ENCODE data around the gene SPRY2. TPM values are rescaled to one million over a fixed set of nuclear protein-coding genes. Genes with fewer than 3 reads are reported as not detected.

The SPRY2 gene
- total RNA-seq, 2 experiments from 2014 or later = 0.26 to 0.44 TPM

DNA sequence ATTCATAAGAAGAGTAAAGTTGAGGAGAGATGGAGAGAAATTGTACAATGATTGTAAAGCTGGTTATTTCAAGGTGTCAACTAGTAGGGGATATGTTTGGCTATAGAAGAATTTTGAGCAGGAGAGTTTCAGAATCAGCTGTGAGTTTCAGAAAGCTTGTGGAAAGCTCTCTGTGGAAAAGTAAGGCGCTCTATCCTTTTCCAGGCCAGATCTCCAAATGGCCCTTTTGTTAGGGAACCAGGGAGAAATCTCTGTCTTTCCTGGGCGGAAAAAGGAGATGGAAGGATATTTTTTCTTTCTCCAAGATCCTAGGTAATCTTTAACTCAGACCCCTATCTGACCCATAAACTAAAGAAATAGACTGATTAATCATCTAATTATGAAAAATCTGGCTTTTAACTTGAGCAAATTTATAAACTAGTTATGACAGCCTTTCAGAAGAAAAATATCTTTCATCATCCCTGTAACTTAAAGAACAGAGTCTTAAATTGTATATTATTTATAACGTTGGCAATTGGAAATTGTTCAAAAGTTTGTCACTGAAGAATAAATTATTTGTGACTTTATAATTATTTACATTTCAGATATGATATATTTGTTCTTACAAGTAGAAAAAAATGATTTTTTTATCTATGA, 34.5 kb downstream of the SPRY2 start:
- Mint-ChIP-seq H3K9me3 (no peaks in the 10 kb centered on the region), H3K4me1 (ENCODE audit: low read depth) (no peaks in the 10 kb centered on the region), H3K36me3 (ENCODE audit: low read depth) (no peaks in the 10 kb centered on the region), H3K27ac (no peak overlapping the region), H3K4me3 (no peak overlapping the region), H3K27me3 (ENCODE audit: low read depth) (peaks cover 4% of the 10 kb centered on the region)
- intact Hi-C loops (cut with micrococcal nuclease) = no loop called here
- DNase-seq = no peak
- CTCF ChIA-PET = no interaction called here

DNA sequence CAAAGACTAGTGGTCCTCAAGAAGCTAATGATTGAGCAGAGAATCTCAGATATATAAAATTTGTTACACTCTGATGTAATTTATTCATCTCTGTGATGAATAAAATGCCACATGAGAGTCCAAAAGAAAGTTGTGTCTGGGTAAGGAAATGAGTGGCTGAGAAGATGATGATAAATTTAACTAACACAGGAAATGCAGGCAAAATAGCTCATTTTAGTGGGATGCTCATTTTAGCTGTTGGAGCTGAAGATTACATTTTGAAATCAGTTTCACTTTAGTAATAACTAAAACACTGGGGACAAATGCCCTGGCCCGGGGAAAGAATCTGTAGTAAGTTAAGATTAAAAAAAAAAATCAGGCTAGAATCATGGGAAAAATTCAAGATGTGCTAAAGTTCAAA, 35.2 kb downstream of the SPRY2 start:
- no peak for DNase-seq
- H3K9me3 Mint-ChIP-seq = no peaks in the 10 kb centered on the region
- no peaks in the 10 kb centered on the region for H3K4me1 Mint-ChIP-seq (ENCODE audit: low read depth)
- no peak overlapping the region for H3K27ac Mint-ChIP-seq
- H3K27me3 Mint-ChIP-seq (ENCODE audit: low read depth) = peaks cover 4% of the 10 kb centered on the region
- intact Hi-C loops (cut with micrococcal nuclease) = no loop called here
- no peak overlapping the region for H3K4me3 Mint-ChIP-seq
- CTCF ChIA-PET = interaction anchor here (0.6 kb wide), 1 partner anchor 251 kb away, joined by 3 read pairs; no protein-coding TSS in a partner anchor
- no peaks in the 10 kb centered on the region for H3K36me3 Mint-ChIP-seq (ENCODE audit: low read depth)

DNA sequence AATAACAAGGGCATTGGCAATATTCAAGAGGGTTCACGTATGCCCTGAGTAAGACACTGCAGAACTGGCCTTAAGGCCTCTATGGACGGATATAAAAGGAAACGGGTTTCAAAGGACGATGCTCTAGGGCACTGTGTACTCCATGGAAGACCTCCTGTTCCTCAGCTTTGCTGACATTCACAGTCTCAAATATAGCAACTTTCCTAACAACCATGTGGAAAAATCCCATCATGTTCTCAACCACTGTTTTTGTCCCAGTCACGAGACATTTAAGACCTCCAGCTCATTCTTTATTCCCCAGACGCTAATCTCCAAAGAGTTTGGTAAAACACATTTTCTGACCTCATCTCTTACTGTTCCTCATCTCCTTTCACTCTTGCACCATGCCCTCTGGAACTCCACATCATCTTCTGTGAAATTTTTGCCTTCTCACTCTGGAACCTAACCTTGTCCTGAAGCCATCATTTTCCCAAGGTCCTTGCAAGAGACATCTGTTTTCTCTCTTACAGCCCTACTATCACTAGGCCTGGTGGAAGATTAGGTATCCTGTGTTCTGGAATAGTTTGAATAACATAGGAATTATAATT, 37.6 kb downstream of the SPRY2 start:
- Mint-ChIP-seq H3K27ac (no peak overlapping the region), H3K4me3 (no peak overlapping the region), H3K27me3 (ENCODE audit: low read depth) (peaks cover 4% of the 10 kb centered on the region), H3K9me3 (no peaks in the 10 kb centered on the region), H3K4me1 (ENCODE audit: low read depth) (no peaks in the 10 kb centered on the region), H3K36me3 (ENCODE audit: low read depth) (no peaks in the 10 kb centered on the region)
- CTCF ChIA-PET = interaction anchor here (0.6 kb wide), 1 partner anchor 469 kb away, joined by 3 read pairs; no protein-coding TSS in a partner anchor
- intact Hi-C loops (cut with micrococcal nuclease) = no loop called here
- DNase-seq = no peak

DNA sequence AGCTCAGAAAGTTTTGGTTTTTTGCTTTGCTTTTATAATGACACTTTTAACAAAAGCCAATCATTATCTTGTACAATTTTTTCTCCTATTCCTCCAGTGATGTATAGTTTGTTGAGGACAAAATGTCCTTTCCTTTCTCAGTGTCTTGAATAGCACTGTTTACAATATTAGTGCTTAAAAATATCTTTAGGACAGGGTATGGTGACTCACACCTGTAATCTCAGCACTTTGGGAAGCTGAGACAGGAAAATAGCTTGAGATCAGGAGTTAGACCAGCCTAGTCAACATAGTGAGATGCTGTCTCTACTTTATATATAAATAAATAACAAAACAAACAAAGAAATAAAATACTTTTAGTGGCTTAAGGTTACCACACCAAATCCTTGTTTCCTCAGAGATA, 41.9 kb downstream of the SPRY2 start:
- DNase-seq = no peak
- Mint-ChIP-seq H3K9me3 (no peaks in the 10 kb centered on the region), H3K27me3 (ENCODE audit: low read depth) (peaks cover 4% of the 10 kb centered on the region), H3K27ac (no peak overlapping the region), H3K4me3 (no peak overlapping the region), H3K36me3 (ENCODE audit: low read depth) (no peaks in the 10 kb centered on the region), H3K4me1 (ENCODE audit: low read depth) (no peaks in the 10 kb centered on the region)
- CTCF ChIA-PET = no interaction called here
- intact Hi-C loops (cut with micrococcal nuclease) = no loop called here

DNA sequence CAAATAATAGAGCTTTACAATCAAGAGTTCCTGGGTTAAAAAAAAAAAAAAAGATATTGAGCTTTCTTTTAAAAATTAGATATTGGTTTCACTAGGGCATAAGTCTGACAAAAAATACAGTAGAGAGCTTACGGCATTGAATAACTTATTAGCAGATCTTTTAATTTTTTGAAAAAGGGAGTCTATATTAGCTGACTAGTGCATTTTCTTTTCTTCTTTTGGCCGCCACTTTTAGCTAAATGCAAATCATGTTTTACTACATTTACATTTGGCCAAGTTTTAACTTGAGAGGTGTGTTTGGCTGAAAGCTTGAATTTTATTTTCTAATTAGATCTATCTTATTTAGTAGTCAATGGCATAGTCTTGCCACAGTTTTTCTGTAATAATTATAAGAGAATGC, 43.4 kb downstream of the SPRY2 start:
- Mint-ChIP-seq H3K27ac (no peak overlapping the region), H3K4me3 (no peak overlapping the region), H3K27me3 (ENCODE audit: low read depth) (no peaks in the 10 kb centered on the region), H3K4me1 (ENCODE audit: low read depth) (no peaks in the 10 kb centered on the region), H3K9me3 (no peaks in the 10 kb centered on the region), H3K36me3 (ENCODE audit: low read depth) (no peaks in the 10 kb centered on the region)
- CTCF ChIA-PET = interaction anchor here (0.7 kb wide), 1 partner anchor 30 kb away, joined by 4 read pairs; no protein-coding TSS in a partner anchor
- no peak for DNase-seq
- intact Hi-C loops (cut with micrococcal nuclease) = no loop called here

DNA sequence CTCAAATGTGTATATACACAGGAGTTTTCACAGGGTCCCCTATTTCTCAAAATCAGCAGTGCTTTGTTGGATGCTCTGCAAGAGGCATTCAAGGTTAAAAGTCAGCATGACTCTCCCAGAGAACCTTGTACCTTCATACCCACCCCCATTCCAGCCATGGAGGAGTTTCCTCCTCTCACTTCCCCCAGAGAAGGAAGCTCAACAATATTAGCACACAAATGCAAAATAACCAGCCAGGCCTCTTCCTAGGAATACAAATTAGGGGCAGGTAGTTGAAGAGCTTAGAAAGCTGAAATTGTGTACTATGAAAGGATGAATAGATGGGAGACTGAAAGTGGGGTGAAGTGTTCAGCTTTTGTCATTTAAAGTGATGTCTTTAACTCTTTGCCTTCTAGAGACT, 43.8 kb downstream of the SPRY2 start:
- no peak overlapping the region for H3K4me3 Mint-ChIP-seq
- no peaks in the 10 kb centered on the region for H3K27me3 Mint-ChIP-seq (ENCODE audit: low read depth)
- intact Hi-C loops (cut with micrococcal nuclease) = no loop called here
- no peaks in the 10 kb centered on the region for H3K4me1 Mint-ChIP-seq (ENCODE audit: low read depth)
- H3K36me3 Mint-ChIP-seq (ENCODE audit: low read depth) = no peaks in the 10 kb centered on the region
- CTCF ChIA-PET = interaction anchor here (0.7 kb wide), 1 partner anchor 31 kb away, joined by 4 read pairs; no protein-coding TSS in a partner anchor
- no peak overlapping the region for H3K27ac Mint-ChIP-seq
- H3K9me3 Mint-ChIP-seq = no peaks in the 10 kb centered on the region
- no peak for DNase-seq

DNA sequence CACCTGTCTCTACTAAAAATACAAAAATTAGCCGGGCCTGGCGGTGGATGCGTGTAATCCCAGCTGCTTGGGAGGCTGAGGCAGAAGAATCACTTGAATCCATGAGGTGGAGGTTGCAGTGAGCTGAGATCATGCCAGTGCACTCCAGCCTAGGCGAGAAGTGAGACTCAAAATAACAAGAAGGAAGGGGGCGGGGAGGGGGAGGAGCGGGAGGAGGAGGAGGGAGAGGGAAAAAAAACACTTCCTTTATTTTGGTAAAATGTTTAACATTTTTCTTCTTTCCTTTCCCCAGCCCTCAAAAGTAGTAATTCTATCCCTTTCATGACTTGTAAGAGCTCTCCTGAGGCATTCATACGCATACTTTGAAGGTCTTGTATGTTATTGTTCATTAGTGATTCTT, 44.3 kb downstream of the SPRY2 start:
- DNase-seq = no peak
- no peak overlapping the region for H3K4me3 Mint-ChIP-seq
- no peaks in the 10 kb centered on the region for H3K36me3 Mint-ChIP-seq (ENCODE audit: low read depth)
- CTCF ChIA-PET = no interaction called here
- H3K27ac Mint-ChIP-seq = no peak overlapping the region
- no peaks in the 10 kb centered on the region for H3K4me1 Mint-ChIP-seq (ENCODE audit: low read depth)
- intact Hi-C loops (cut with micrococcal nuclease) = no loop called here
- H3K9me3 Mint-ChIP-seq = no peaks in the 10 kb centered on the region
- H3K27me3 Mint-ChIP-seq (ENCODE audit: low read depth) = no peaks in the 10 kb centered on the region

DNA sequence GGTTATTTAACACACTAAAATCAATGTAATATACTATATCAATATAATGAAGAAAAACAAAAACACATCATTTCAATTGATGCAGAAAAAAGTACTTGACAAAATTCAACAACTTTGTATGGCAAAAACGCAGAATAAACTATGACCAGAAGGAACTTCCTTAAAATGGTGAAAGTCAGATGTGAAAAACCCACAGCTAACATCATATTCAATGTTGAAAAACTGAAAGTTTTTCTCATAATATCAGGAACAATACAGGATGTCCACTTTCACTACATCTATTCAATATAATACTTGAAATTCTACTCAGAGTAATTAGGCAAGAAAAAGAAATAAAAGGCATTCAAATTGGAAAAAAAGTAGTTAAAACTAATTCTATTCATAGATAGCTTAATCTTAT, 50.3 kb downstream of the SPRY2 start:
- Mint-ChIP-seq H3K27me3 (ENCODE audit: low read depth) (no peaks in the 10 kb centered on the region), H3K27ac (no peak overlapping the region), H3K4me3 (no peak overlapping the region), H3K36me3 (ENCODE audit: low read depth) (no peaks in the 10 kb centered on the region), H3K9me3 (peaks cover 1% of the 10 kb centered on the region), H3K4me1 (ENCODE audit: low read depth) (no peaks in the 10 kb centered on the region)
- DNase-seq = no peak
- CTCF ChIA-PET = no interaction called here
- intact Hi-C loops (cut with micrococcal nuclease) = no loop called here

Measured in activated naive CD4-positive, alpha-beta T cell treated with anti-CD3 and anti-CD28 coated beads for 36 hours (primary cell).